ENCODE measurements around the gene SRSF8.

SRSF8 gene

DNA sequence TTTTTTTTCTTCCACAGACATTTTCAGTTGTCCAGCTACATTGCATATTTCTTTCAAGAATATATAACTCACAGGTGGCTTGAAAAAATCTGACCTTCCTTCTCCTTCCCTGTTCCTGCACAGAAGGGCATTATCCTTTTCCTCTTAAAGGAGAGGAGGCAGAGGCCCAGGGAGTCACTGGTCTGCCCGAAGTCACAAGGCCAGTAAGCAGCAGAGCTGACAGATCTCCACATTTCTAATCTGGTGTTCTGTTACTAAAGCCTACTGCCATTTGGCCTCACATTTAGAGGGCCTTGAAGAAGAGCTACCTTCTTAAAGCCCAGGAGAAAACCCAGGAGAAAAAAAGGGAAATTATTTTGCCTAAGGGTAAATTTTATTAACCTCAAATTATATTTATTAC, 35.2 kb downstream of the SRSF8 start:
- H3K4me3 ChIP-seq (replicated peaks; ENCODE audit: low read depth, low read length): no peak overlapping the region
- no peak for TF ChIP-seq CTCF (IDR thresholded peaks at IDR 0.05; ENCODE audit: low read length, missing control alignments)
- no peak for DNase-seq (ENCODE audit: low read depth)

- no peak overlapping the region for H3K4me3 ChIP-seq (replicated peaks; ENCODE audit: low read depth, low read length)
- no peak for TF ChIP-seq CTCF (IDR thresholded peaks at IDR 0.05; ENCODE audit: low read length, missing control alignments)
- DNase-seq (ENCODE audit: low read depth): no peak
Measured at GRCh38 chr11:95102733-95103132, 36.0 kb downstream of the SRSF8 start.

- no peak for DNase-seq (ENCODE audit: low read depth)
- no peak for TF ChIP-seq CTCF (IDR thresholded peaks at IDR 0.05; ENCODE audit: low read length, missing control alignments)
- no peak overlapping the region for H3K4me3 ChIP-seq (replicated peaks; ENCODE audit: low read depth, low read length)
Measured at GRCh38 chr11:95103701-95104100, 37.0 kb downstream of the SRSF8 start.

DNA sequence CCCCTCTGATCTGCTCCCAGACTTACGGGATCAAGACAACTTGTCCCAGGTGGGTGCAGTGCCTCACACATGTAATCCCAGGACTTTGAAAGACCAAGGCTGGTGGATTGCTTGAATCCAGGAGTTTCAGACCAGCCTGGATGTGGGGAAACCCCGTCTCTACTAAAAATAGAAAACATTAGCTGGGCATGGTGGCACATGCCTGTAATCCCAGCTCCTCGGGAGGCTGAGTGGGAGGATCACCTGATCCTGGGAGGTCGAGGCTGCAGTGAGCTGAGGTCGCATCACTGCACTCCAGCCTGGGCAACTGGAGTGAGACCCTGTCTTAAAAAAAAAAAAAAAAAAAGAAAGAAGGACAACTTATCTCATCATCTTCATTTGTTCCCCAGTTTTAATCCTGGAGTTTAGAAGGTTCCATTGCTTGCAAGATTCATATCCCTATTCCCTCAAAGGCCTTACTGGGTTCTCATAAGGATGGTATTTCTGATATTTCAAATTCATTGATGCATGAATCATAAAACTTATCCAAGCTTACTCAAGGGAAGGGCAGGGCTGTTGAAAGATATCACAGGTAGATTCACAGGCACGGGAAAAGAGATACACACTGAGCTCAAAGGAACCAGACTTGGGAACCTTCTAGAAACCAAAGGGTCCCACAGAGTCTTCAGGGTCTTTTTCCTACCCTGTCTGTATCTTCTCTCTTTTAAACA, 37.6 kb downstream of the SRSF8 start:
- DNase-seq (ENCODE audit: low read depth): no peak
- H3K4me3 ChIP-seq (replicated peaks; ENCODE audit: low read depth, low read length): no peak overlapping the region
- no peak for TF ChIP-seq CTCF (IDR thresholded peaks at IDR 0.05; ENCODE audit: low read length, missing control alignments)

DNA sequence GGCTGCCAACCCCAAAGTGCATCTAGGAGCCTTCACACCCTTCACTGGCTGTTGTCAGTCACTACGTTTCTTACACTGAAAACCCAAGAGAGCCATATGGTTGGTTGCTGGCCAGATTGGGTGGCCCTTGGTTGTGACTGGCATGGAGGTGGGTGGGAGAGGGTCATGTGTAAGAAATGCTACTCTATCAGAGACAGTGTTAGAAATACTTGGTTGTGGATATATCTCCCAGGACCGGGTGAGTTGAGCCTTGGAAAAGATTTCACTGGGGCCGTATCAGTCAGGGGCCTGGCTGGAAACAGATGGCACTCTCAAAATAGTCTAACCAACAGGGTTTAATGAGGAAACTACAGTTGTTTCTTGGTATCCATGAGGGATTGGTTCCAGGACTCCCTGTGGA, 38.1 kb downstream of the SRSF8 start:
- H3K4me3 ChIP-seq (replicated peaks; ENCODE audit: low read depth, low read length): no peak overlapping the region
- no peak for DNase-seq (ENCODE audit: low read depth)
- TF ChIP-seq CTCF (IDR thresholded peaks at IDR 0.05; ENCODE audit: low read length, missing control alignments): no peak

DNA sequence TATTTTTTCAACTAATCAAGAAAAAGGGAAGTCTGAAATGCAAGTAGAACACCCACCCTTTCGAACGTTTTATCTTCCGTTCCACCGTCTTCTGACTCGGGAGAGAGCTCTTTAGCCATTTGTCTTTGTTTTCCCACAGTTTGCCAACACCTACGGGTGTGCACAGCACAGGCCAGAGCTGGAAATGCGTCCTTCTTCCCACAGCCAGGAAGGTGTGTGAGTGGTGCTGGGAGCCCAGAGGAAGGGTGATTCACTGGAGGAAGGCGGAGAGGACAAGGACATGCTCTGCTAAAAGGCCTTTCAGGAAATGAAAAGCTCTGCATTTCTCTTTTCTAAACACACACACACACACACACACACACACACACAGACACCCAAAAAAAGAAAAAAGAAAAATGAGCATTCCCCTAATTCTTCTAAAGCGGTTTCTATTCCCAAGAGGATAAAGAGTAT, 41.5 kb downstream of the SRSF8 start:
- no peak for TF ChIP-seq CTCF (IDR thresholded peaks at IDR 0.05; ENCODE audit: low read length, missing control alignments)
- peak; percentile 90 for DNase-seq (ENCODE audit: low read depth)
- H3K4me3 ChIP-seq (replicated peaks; ENCODE audit: low read depth, low read length): no peak overlapping the region

All from fibroblast of pulmonary artery (primary cell).